Measurements from ENCODE around the gene ACP4. TPM values are rescaled to one million over a fixed set of nuclear protein-coding genes. Genes with fewer than 3 reads are reported as not detected.
"Not testable (repeated sequence)": the region's sequence is repeated elsewhere in the genome, so short reads cannot be mapped to it uniquely, and the experiment has no call there.

Gene ACP4
- total and polyA plus RNA-seq, 2 experiments from 2014 or later: not detected

- not testable (repeated sequence) for ATAC-seq; H2AFZ ChIP-seq; H4K20me1 ChIP-seq (replicated peaks; ENCODE audit: insufficient read depth); H3K79me2 ChIP-seq (replicated peaks; ENCODE audit: insufficient read depth); H3K4me3 Mint-ChIP-seq; H3K36me3 Mint-ChIP-seq (ENCODE audit: low read depth); H3K9me2 ChIP-seq (ENCODE audit: insufficient read depth); H3K27me3 ChIP-seq (ENCODE audit: insufficient read depth); H3K4me2 ChIP-seq; H3K27ac ChIP-seq (ENCODE audit: low read depth); H3K4me1 Mint-ChIP-seq; H3K36me3 ChIP-seq (ENCODE audit: insufficient read depth); DNase-seq (ENCODE audit: low spot score); H3K4me3 ChIP-seq; H3K27ac Mint-ChIP-seq; H3K4me1 ChIP-seq (ENCODE audit: insufficient read depth); H3F3A ChIP-seq (replicated peaks; ENCODE audit: low read depth)
- Mint-ChIP-seq H3K9me3 (peaks cover 41% of the 10 kb centered on the region), H3K27me3 (ENCODE audit: insufficient read depth, low read depth, poor library complexity) (peaks cover 10% of the 10 kb centered on the region)
These were observed 21.5 kb downstream of the ACP4 start for GRCh38 chr19:50811622-50812238.

GRCh38 chr19:50812474-50812873, 22.3 kb downstream of the ACP4 start:
- no peak for TF ChIP-seq STAT1 (IDR thresholded peaks at IDR 0.05; ENCODE audit: unreplicated experiment)
- no peak for TF ChIP-seq CREB1 (CRISPR knock-in tag; IDR thresholded peaks at IDR 0.05; ENCODE audit: low read depth)
- TF ChIP-seq EZH2 (IDR thresholded peaks at IDR 0.05; ENCODE audit: low read depth, unreplicated experiment): no peak
- TF ChIP-seq ZNF114 (CRISPR knock-in tag; IDR thresholded peaks at IDR 0.05): no peak
- no peak for TF ChIP-seq EZH2phosphoT487 (IDR thresholded peaks at IDR 0.05; ENCODE audit: unreplicated experiment)
- TF ChIP-seq ETS1 (IDR thresholded peaks at IDR 0.05): no peak
- 0 out of 2 replicates have a peak, but pooled peaks cover 3% of the 10 kb centered on the region for H3K9me2 ChIP-seq (ENCODE audit: insufficient read depth)
- ATAC-seq: no peak
- no peak for DNase-seq (ENCODE audit: low spot score)
- H3K4me3 Mint-ChIP-seq: no peak overlapping the region
- no peak overlapping the region for H3K4me2 ChIP-seq
- no peak overlapping the region; the same call in 1 of the 2 replicates for H3K27ac Mint-ChIP-seq
- peaks cover 41% of the 10 kb centered on the region for H3K9me3 Mint-ChIP-seq
- H3K27me3 Mint-ChIP-seq (ENCODE audit: insufficient read depth, low read depth, poor library complexity): peaks cover 10% of the 10 kb centered on the region
- H4K20me1 ChIP-seq (replicated peaks; ENCODE audit: insufficient read depth): no peaks in the 10 kb centered on the region
- H3K4me3 ChIP-seq: no peak overlapping the region
- H3F3A ChIP-seq (replicated peaks; ENCODE audit: low read depth): no peaks in the 10 kb centered on the region
- peaks cover 7% of the 10 kb centered on the region; the same call in 1 of the 2 replicates for H3K27me3 ChIP-seq (ENCODE audit: insufficient read depth)
- no peak overlapping the region for H3K27ac ChIP-seq (ENCODE audit: low read depth)
- peaks cover 3% of the 10 kb centered on the region; the same call in 1 of the 2 replicates for H3K4me1 ChIP-seq (ENCODE audit: insufficient read depth)
- H2AFZ ChIP-seq: no peak overlapping the region
- peaks cover 5% of the 10 kb centered on the region for H3K36me3 Mint-ChIP-seq (ENCODE audit: low read depth)
- H3K79me2 ChIP-seq (replicated peaks; ENCODE audit: insufficient read depth): no peaks in the 10 kb centered on the region
- H3K36me3 ChIP-seq (ENCODE audit: insufficient read depth): no peaks in the 10 kb centered on the region
- H3K4me1 Mint-ChIP-seq: peaks cover 2% of the 10 kb centered on the region; the same call in 2 of the 3 replicates

GRCh38 chr19:50814883-50815282, 24.7 kb downstream of the ACP4 start:
- no peak for TF ChIP-seq REST (IDR thresholded peaks at IDR 0.05; ENCODE audit: unreplicated experiment)
- Histone ChIP-seq H3K27me3 (ENCODE audit: insufficient read depth) (peaks cover 16% of the 10 kb centered on the region), H3F3A (replicated peaks; ENCODE audit: low read depth) (no peaks in the 10 kb centered on the region), H3K27ac (ENCODE audit: low read depth) (no peak overlapping the region), H3K36me3 (ENCODE audit: insufficient read depth) (no peaks in the 10 kb centered on the region), H3K4me2 (no peak overlapping the region), H4K20me1 (replicated peaks; ENCODE audit: insufficient read depth) (no peaks in the 10 kb centered on the region), H3K4me1 (ENCODE audit: insufficient read depth) (peaks cover 7% of the 10 kb centered on the region; the same call in 1 of the 2 replicates), H3K79me2 (replicated peaks; ENCODE audit: insufficient read depth) (no peaks in the 10 kb centered on the region), H2AFZ (no peak overlapping the region), H3K9me2 (ENCODE audit: insufficient read depth) (no peaks in the 10 kb centered on the region), H3K4me3 (no peak overlapping the region)
- Mint-ChIP-seq H3K4me1 (peaks cover 19% of the 10 kb centered on the region), H3K27ac (no peak overlapping the region), H3K9me3 (peaks cover 39% of the 10 kb centered on the region), H3K36me3 (ENCODE audit: low read depth) (peaks cover 5% of the 10 kb centered on the region), H3K4me3 (no peak overlapping the region), H3K27me3 (ENCODE audit: insufficient read depth, low read depth, poor library complexity) (peaks cover 22% of the 10 kb centered on the region)
- DNase-seq (ENCODE audit: low spot score) (no peak), ATAC-seq (no peak)

Measured in GM23338 (cell line).